Smooth muscle cell of the brain vasculature (primary cell): ENCODE results near the gene RPUSD4.

ENCODE experiments used
- DNase-seq: peaks from one replicate; pipeline ENCODE4 v3.0.0-alpha.2; 2012; ENCODE audit warnings: low read depth, low spot score

RPUSD4 gene

GRCh38 chr11:126214441-126214840 is 3.0 kb upstream of the RPUSD4 start:
- DNase-seq: no peak

- DNase-seq: no peak
Measured at GRCh38 chr11:126212089-126212660, 725 bp upstream of the RPUSD4 start.

- no peak for DNase-seq
Measured at GRCh38 chr11:126210871-126211235, 597 bp downstream of the RPUSD4 start.

- DNase-seq: no peak
Measured at GRCh38 chr11:126207896-126208295, 3.6 kb downstream of the RPUSD4 start.

GRCh38 chr11:126205359-126205758 is 6.1 kb downstream of the RPUSD4 start:
- DNase-seq: no peak

GRCh38 chr11:126202646-126203359 is 8.6 kb downstream of the RPUSD4 start:
- no peak for DNase-seq

GRCh38 chr11:126198648-126199047 is 12.8 kb downstream of the RPUSD4 start:
- no peak for DNase-seq

- DNase-seq: no peak
Measured at GRCh38 chr11:126197277-126197939, 14.0 kb downstream of the RPUSD4 start.

GRCh38 chr11:126195119-126195518 is 16.3 kb downstream of the RPUSD4 start:
- DNase-seq: no peak

GRCh38 chr11:126194121-126194543 is 17.3 kb downstream of the RPUSD4 start:
- DNase-seq: peak; percentile 41

GRCh38 chr11:126193038-126193478 is 18.4 kb downstream of the RPUSD4 start:
- DNase-seq: no peak

- no peak for DNase-seq
Measured at GRCh38 chr11:126192361-126192760, 19.1 kb downstream of the RPUSD4 start.

- no peak for DNase-seq
Measured at GRCh38 chr11:126191379-126192073, 19.9 kb downstream of the RPUSD4 start.

GRCh38 chr11:126190792-126191191 is 20.7 kb downstream of the RPUSD4 start:
- no peak for DNase-seq

- no peak for DNase-seq
Measured at GRCh38 chr11:126189109-126189929, 22.1 kb downstream of the RPUSD4 start.

GRCh38 chr11:126188332-126189108 is 22.9 kb downstream of the RPUSD4 start:
- DNase-seq: no peak

GRCh38 chr11:126186708-126187529 is 24.5 kb downstream of the RPUSD4 start:
- no peak for DNase-seq

- DNase-seq: no peak
Measured at GRCh38 chr11:126186025-126186698, 25.3 kb downstream of the RPUSD4 start.
